GM12878 (cell line): ENCODE results near the gene ZDHHC14. TPM values are rescaled to one million over a fixed set of nuclear protein-coding genes. Genes with fewer than 3 reads are reported as not detected.

Experiments used
- BHLHE40 ChIP-seq, 2 experiments: fragments of 450-650 bp in 1 of 2; IDR thresholded peaks; 2 replicates each; pipeline ENCODE4 v1.6.1; 2011 to 2017; ENCODE audit warnings: low read depth in 2 of 2, borderline replicate concordance in 1 of 2, improper control_type of control experiment in 1 of 2, low read length in 1 of 2, mild to moderate bottlenecking in 1 of 2
- CBX3 ChIP-seq: fragments of 200-600 bp; sonication (generic); IDR thresholded peaks from 2 replicates; pipeline ENCODE4 v1.6.1; 2016; ENCODE audit warnings: low read depth, borderline replicate concordance
- CEBPB ChIP-seq, 2 experiments: fragments of 150-350 bp in 1 of 2; IDR thresholded peaks; 2 replicates each; pipeline ENCODE4 v1.6.1; 2012 to 2014; ENCODE audit warnings: low read depth in 2 of 2, low read length in 2 of 2, borderline replicate concordance in 1 of 2, inconsistent platforms in 1 of 2
- E2F8 ChIP-seq: fragments of 450-650 bp; IDR thresholded peaks from 2 replicates; pipeline ENCODE4 v1.6.1; 2018; ENCODE audit warnings: mild to moderate bottlenecking, low read depth, moderate library complexity; ENCODE audit not compliant: partially characterized antibody
- LARP7 ChIP-seq: fragments of 450-650 bp; IDR thresholded peaks from 2 replicates; pipeline ENCODE4 v1.6.1; 2017; ENCODE audit warnings: mild to moderate bottlenecking
- PBX3 ChIP-seq: IDR thresholded peaks from 2 replicates; pipeline ENCODE4 v1.6.1; 2011; ENCODE audit warnings: mild to moderate bottlenecking, low read depth, low read length, moderate library complexity; ENCODE audit not compliant: insufficient replicate concordance
- POLR2A ChIP-seq: IDR thresholded peaks from 2 replicates; pipeline ENCODE4 v1.6.1; 2011; ENCODE audit warnings: low read depth, mild to moderate bottlenecking, low read length
- TCF12 ChIP-seq: IDR thresholded peaks from 2 replicates; pipeline ENCODE4 v1.6.1; 2011; ENCODE audit warnings: low read depth, mild to moderate bottlenecking, low read length
- ZBTB11 ChIP-seq: fragments of 450-650 bp; formaldehyde crosslinking; IDR thresholded peaks from 2 replicates; pipeline ENCODE4 v1.5.0; 2022; ENCODE audit warnings: mild to moderate bottlenecking, missing genetic modification characterization
- polyA plus RNA-seq, 11 experiments: library from polyadenylated mRNA; depleted of rRNA in 4 of 11; unstranded in 6 of 11; stranded (reverse) in 5 of 11; fragments of >200 nt; fragmentation: Nextera tagmentation in 4 of 11; fragmentation: Illumina TruSeq in 1 of 11; extraction: Ambion mirVana in 4 of 11; extraction: Trizol in 1 of 11; gene quantifications; 1 replicate in 1 of 11; 2 replicates in 10 of 11; pipeline versions ENCODE4 v1.2.1 to v1.2.3, GENCODE V29; 2011 to 2016; ENCODE audit warnings: inconsistent platforms in 2 of 11, missing spikeins in 2 of 11, low read depth in 1 of 11
- total RNA-seq, 4 experiments: library from RNA; depleted of rRNA in 3 of 4; stranded (reverse); fragments of >200 nt in 3 of 4; fragmentation: Illumina TruSeq in 1 of 4; extraction: Trizol in 1 of 4; gene quantifications; 2 replicates each; pipeline versions ENCODE4 v1.2.1 to v1.2.3, GENCODE V29; 2013 to 2021

Gene ZDHHC14
- total and polyA plus RNA-seq, 10 of the 15 experiments (the other 5 are each of a cell fraction or from before 2014, with no cell fraction given): 0.15 to 16.0 (median 0.76) TPM; not detected in 1

GRCh38 chr6:157614026-157614568, 233.1 kb downstream of the ZDHHC14 start (continued):
- no peak for TF ChIP-seq LARP7
- no peak for TF ChIP-seq PBX3
- no peak for TF ChIP-seq CBX3
- TF ChIP-seq E2F8: no peak
- no peak for TF ChIP-seq CEBPB (IDR thresholded peaks at IDR 0.05; ENCODE audit: borderline replicate concordance in 1 of 2, low read depth in 2 of 2, low read length in 2 of 2)
- no peak for TF ChIP-seq TCF12
- no peak for TF ChIP-seq BHLHE40 (IDR thresholded peaks at IDR 0.05; ENCODE audit: borderline replicate concordance in 1 of 2, low read depth in 2 of 2, low read length in 1 of 2)
- no peak for TF ChIP-seq ZBTB11 (CRISPR knock-in tag)
- TF ChIP-seq POLR2A: no peak
- TF ChIP-seq, all 136 proteins: peak for 3
